HG03095 (cell line): ENCODE measurements around the gene JDP2.
"Not testable (repeated sequence)": the region's sequence is repeated elsewhere in the genome, so short reads cannot be mapped to it uniquely, and the experiment has no call there.

ENCODE experiments used
- ATAC-seq: cut with Tn5 transposase; IDR thresholded peaks from one replicate; pipeline ENCODE4 v1.9.1; 2021; ENCODE audit warnings: moderate library complexity; ENCODE audit not compliant: unreplicated experiment

JDP2 gene

GRCh38 chr14:75454963-75455546 is 27.2 kb downstream of the JDP2 start:
- no peak for ATAC-seq

GRCh38 chr14:75456069-75456996 is 28.5 kb downstream of the JDP2 start:
- no peak for ATAC-seq

GRCh38 chr14:75456997-75457335 is 29.1 kb downstream of the JDP2 start:
- ATAC-seq, result no peak

GRCh38 chr14:75457648-75458165 is 29.9 kb downstream of the JDP2 start:
- ATAC-seq, result no peak

GRCh38 chr14:75458305-75458704 is 30.5 kb downstream of the JDP2 start:
- ATAC-seq, result no peak

GRCh38 chr14:75459099-75459741 is 31.4 kb downstream of the JDP2 start:
- no peak for ATAC-seq

- ATAC-seq, result no peak
Measured at GRCh38 chr14:75459791-75460190, 32.0 kb downstream of the JDP2 start.

GRCh38 chr14:75460394-75460793 is 32.6 kb downstream of the JDP2 start:
- ATAC-seq, result no peak

GRCh38 chr14:75461303-75461702 is 33.5 kb downstream of the JDP2 start:
- ATAC-seq, result no peak

GRCh38 chr14:75461755-75462349 is 34.0 kb downstream of the JDP2 start:
- no peak for ATAC-seq

GRCh38 chr14:75464626-75465025 is 36.8 kb downstream of the JDP2 start:
- ATAC-seq, result no peak

- no peak for ATAC-seq
Measured at GRCh38 chr14:75467763-75468162, 39.9 kb downstream of the JDP2 start.

- ATAC-seq, result no peak
Measured at GRCh38 chr14:75469164-75469563, 41.3 kb downstream of the JDP2 start.

GRCh38 chr14:75469606-75470237 is 41.9 kb downstream of the JDP2 start:
- no peak for ATAC-seq

- no peak for ATAC-seq
Measured at GRCh38 chr14:75470238-75470797, 42.5 kb downstream of the JDP2 start.

GRCh38 chr14:75471059-75471458 is 43.2 kb downstream of the JDP2 start:
- ATAC-seq, result no peak

GRCh38 chr14:75474127-75474526 is 46.3 kb downstream of the JDP2 start:
- not testable (repeated sequence) for ATAC-seq

- ATAC-seq, result no peak
Measured at GRCh38 chr14:75476274-75476995, 48.6 kb downstream of the JDP2 start.

- ATAC-seq, result no peak
Measured at GRCh38 chr14:75477881-75478280, 50.1 kb downstream of the JDP2 start.
